Measurements from ENCODE around the gene PTPN23. TPM values are rescaled to one million over a fixed set of nuclear protein-coding genes. Genes with fewer than 3 reads are reported as not detected.

PTPN23 gene
- total and polyA plus RNA-seq, 2 experiments from 2014 or later = 14.3 to 48.8 TPM

DNA sequence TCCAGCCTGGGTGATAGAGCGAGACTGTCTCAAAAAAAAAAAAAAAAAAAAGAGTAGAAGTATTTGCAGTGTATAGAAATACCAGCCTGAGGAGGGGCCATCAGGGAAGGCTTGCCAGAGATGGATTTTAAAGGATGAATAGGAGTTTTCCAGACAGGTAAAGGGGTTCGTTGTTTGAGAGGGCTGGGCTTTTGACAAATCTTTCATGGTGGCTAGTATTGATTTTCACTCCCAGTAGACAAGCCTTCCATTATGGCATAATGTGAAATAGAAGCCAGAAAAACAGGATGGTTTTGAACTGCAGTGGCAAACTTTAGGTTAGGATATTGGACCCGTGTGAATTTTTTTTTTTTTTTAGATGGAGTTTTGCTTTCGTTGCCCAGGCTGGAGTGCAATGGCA, 3.6 kb downstream of the PTPN23 start (continued):
- TF ChIP-seq, protein P1, sequence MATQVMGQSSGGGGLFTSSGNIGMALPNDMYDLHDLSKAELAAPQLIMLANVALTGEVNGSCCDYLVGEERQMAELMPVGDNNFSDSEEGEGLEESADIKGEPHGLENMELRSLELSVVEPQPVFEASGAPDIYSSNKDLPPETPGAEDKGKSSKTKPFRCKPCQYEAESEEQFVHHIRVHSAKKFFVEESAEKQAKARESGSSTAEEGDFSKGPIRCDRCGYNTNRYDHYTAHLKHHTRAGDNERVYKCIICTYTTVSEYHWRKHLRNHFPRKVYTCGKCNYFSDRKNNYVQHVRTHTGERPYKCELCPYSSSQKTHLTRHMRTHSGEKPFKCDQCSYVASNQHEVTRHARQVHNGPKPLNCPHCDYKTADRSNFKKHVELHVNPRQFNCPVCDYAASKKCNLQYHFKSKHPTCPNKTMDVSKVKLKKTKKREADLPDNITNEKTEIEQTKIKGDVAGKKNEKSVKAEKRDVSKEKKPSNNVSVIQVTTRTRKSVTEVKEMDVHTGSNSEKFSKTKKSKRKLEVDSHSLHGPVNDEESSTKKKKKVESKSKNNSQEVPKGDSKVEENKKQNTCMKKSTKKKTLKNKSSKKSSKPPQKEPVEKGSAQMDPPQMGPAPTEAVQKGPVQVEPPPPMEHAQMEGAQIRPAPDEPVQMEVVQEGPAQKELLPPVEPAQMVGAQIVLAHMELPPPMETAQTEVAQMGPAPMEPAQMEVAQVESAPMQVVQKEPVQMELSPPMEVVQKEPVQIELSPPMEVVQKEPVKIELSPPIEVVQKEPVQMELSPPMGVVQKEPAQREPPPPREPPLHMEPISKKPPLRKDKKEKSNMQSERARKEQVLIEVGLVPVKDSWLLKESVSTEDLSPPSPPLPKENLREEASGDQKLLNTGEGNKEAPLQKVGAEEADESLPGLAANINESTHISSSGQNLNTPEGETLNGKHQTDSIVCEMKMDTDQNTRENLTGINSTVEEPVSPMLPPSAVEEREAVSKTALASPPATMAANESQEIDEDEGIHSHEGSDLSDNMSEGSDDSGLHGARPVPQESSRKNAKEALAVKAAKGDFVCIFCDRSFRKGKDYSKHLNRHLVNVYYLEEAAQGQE (IDR thresholded peaks at IDR 0.05; ENCODE audit: unreplicated experiment) = no peak
- TF ChIP-seq, protein P2, sequence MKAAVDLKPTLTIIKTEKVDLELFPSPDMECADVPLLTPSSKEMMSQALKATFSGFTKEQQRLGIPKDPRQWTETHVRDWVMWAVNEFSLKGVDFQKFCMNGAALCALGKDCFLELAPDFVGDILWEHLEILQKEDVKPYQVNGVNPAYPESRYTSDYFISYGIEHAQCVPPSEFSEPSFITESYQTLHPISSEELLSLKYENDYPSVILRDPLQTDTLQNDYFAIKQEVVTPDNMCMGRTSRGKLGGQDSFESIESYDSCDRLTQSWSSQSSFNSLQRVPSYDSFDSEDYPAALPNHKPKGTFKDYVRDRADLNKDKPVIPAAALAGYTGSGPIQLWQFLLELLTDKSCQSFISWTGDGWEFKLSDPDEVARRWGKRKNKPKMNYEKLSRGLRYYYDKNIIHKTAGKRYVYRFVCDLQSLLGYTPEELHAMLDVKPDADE (IDR thresholded peaks at IDR 0.05) = no peak
- TF ChIP-seq STAT1 (IDR thresholded peaks at IDR 0.05; ENCODE audit: unreplicated experiment) (no peak), ZNF114 (CRISPR knock-in tag; IDR thresholded peaks at IDR 0.05) (no peak), EZH2phosphoT487 (IDR thresholded peaks at IDR 0.05; ENCODE audit: unreplicated experiment) (no peak), POLR2AphosphoS5 (IDR thresholded peaks at IDR 0.05; ENCODE audit: low read depth) (no peak), NANOG (IDR thresholded peaks at IDR 0.05; ENCODE audit: borderline replicate concordance) (no peak), CREB1 (CRISPR knock-in tag; IDR thresholded peaks at IDR 0.05; ENCODE audit: low read depth) (no peak)
- TF ChIP-seq, protein P3, sequence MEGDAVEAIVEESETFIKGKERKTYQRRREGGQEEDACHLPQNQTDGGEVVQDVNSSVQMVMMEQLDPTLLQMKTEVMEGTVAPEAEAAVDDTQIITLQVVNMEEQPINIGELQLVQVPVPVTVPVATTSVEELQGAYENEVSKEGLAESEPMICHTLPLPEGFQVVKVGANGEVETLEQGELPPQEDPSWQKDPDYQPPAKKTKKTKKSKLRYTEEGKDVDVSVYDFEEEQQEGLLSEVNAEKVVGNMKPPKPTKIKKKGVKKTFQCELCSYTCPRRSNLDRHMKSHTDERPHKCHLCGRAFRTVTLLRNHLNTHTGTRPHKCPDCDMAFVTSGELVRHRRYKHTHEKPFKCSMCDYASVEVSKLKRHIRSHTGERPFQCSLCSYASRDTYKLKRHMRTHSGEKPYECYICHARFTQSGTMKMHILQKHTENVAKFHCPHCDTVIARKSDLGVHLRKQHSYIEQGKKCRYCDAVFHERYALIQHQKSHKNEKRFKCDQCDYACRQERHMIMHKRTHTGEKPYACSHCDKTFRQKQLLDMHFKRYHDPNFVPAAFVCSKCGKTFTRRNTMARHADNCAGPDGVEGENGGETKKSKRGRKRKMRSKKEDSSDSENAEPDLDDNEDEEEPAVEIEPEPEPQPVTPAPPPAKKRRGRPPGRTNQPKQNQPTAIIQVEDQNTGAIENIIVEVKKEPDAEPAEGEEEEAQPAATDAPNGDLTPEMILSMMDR (conservative IDR thresholded peaks at IDR 0.05; ENCODE audit: low read depth in 2 of 2) = no peak

DNA sequence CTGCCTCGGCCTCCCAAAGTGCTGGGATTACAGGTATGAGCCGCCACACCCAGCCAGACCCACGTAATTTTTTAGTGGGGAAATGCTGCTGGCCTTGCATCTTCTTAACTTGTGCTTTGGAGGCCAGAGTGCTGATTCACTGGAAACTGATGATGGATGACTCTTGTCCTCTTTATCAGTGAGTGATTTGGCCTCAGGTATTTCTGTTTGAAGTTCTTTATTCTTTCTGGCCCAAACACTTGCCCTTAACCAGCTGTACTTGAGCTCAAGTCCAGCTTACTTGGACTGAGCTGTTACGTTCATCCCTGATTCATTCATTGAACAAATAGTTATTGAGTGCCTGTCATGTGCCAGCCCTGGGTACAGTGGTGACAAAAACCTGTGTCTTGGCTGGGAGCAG, 4.2 kb downstream of the PTPN23 start:
- H3K4me3 Mint-ChIP-seq = no peak overlapping the region
- peaks cover 79% of the 10 kb centered on the region for H3K79me2 ChIP-seq (replicated peaks; ENCODE audit: insufficient read depth)
- H4K20me1 ChIP-seq (replicated peaks; ENCODE audit: insufficient read depth) = peaks cover 33% of the 10 kb centered on the region
- TF ChIP-seq STAT1 (IDR thresholded peaks at IDR 0.05; ENCODE audit: unreplicated experiment) (no peak), EZH2phosphoT487 (IDR thresholded peaks at IDR 0.05; ENCODE audit: unreplicated experiment) (no peak), NANOG (IDR thresholded peaks at IDR 0.05; ENCODE audit: borderline replicate concordance) (no peak), EZH2 (IDR thresholded peaks at IDR 0.05; ENCODE audit: low read depth, unreplicated experiment) (no peak), ZNF331 (CRISPR knock-in tag; IDR thresholded peaks at IDR 0.05; ENCODE audit: low read depth) (no peak)
- TF ChIP-seq, protein P1 (IDR thresholded peaks at IDR 0.05; ENCODE audit: unreplicated experiment) = no peak
- TF ChIP-seq, protein P3 (conservative IDR thresholded peaks at IDR 0.05; ENCODE audit: low read depth in 2 of 2) = no peak

More for the DNA sequence above, 4.2 kb downstream of the PTPN23 start:
- H3K36me3 ChIP-seq (ENCODE audit: insufficient read depth) = no peaks in the 10 kb centered on the region
- Mint-ChIP-seq H3K27me3 (ENCODE audit: insufficient read depth, low read depth, poor library complexity) (peaks cover 11% of the 10 kb centered on the region), H3K4me1 (peaks cover 14% of the 10 kb centered on the region), H3K9me3 (no peaks in the 10 kb centered on the region), H3K36me3 (ENCODE audit: low read depth) (peaks cover 8% of the 10 kb centered on the region), H3K27ac (no peak overlapping the region)
- DNase-seq (ENCODE audit: low spot score) = no peak
- no peak for ATAC-seq
- no peaks in the 10 kb centered on the region for H3K9me2 ChIP-seq (ENCODE audit: insufficient read depth)
- no peak overlapping the region for H3K4me3 ChIP-seq
- H3K27me3 ChIP-seq (ENCODE audit: insufficient read depth) = no peaks in the 10 kb centered on the region
- peaks cover 13% of the 10 kb centered on the region for H3F3A ChIP-seq (replicated peaks; ENCODE audit: low read depth)
- H3K4me2 ChIP-seq = no peak overlapping the region
- H3K4me1 ChIP-seq (ENCODE audit: insufficient read depth) = no peaks in the 10 kb centered on the region
- no peak overlapping the region for H3K27ac ChIP-seq (ENCODE audit: low read depth)
- no peak overlapping the region for H2AFZ ChIP-seq

All from GM23338 (cell line).